ENCODE data around the gene C19orf33. TPM values are rescaled to one million over a fixed set of nuclear protein-coding genes. Genes with fewer than 3 reads are reported as not detected.
"Not testable (repeated sequence)": the region's sequence is repeated elsewhere in the genome, so short reads cannot be mapped to it uniquely, and the experiment has no call there.

C19orf33 gene
- 10 to 100 TPM in 3 of 4 donors, not detected in 1; 16.2 to 26.3 (median 17.2) TPM for total RNA-seq

- TF ChIP-seq CTCF (IDR thresholded peaks at IDR 0.05) (no peak), POLR2A (IDR thresholded peaks at IDR 0.05) (no peak)
- intact Hi-C loops (cut with DNase I), result no loop called here
- no peaks in the 10 kb centered on the region for H3K9me3 ChIP-seq
- peak; percentile 67 to 74 for DNase-seq
- no peaks in the 10 kb centered on the region for H3K36me3 ChIP-seq
- no peak within 1 kb of the TSS for H3K4me3 ChIP-seq (replicated peaks in 1 of 3)
- H3K27ac ChIP-seq, result peak within 1 kb of the TSS in 2 of 3 donors; percentile 11 to 28
- H3K27me3 ChIP-seq, result no peaks in the 10 kb centered on the region
- WGBS, 2 donors, result 45 to 63% methylated on average over 6 to 24 of the region's 28 CpGs
- peaks cover 13 to 22% of the 10 kb centered on the region in 2 donors for H3K4me1 ChIP-seq
These were observed at the start of gene C19orf33 for GRCh38 chr19:38303517-38304351. Gene C19orf33 (plus strand): TSS chr19:38304251. CDS start chr19:38304262, 11 bp downstream.

- Histone ChIP-seq H3K36me3 (no peaks in the 10 kb centered on the region), H3K9me3 (no peaks in the 10 kb centered on the region), H3K27me3 (no peaks in the 10 kb centered on the region), H3K4me1 (peaks cover 0 to 19% of the 10 kb centered on the region in 2 donors), H3K27ac (peak overlapping the region in 1 of 3 donors; percentile 7), H3K4me3 (replicated peaks in 1 of 3) (no peak overlapping the region)
- 38 to 44% methylated on average over 15 to 16 of the region's 17 CpGs for WGBS, 2 donors
- no peak for DNase-seq
- intact Hi-C loops (cut with DNase I), result no loop called here
- no peak for TF ChIP-seq POLR2A (IDR thresholded peaks at IDR 0.05)
- TF ChIP-seq CTCF (IDR thresholded peaks at IDR 0.05), result no peak
These were observed 48.6 kb upstream of the C19orf33 start for GRCh38 chr19:38255383-38256014.

- not testable (repeated sequence) for H3K27ac ChIP-seq; H3K4me3 ChIP-seq (replicated peaks in 1 of 3); H3K27me3 ChIP-seq; DNase-seq; H3K36me3 ChIP-seq; H3K9me3 ChIP-seq
- intact Hi-C loops (cut with DNase I), result loop anchor here (5.0 kb wide), 1 partner anchor 55 kb away; the partner anchor contains the start of genes KCNK6 and YIF1B
- H3K4me1 ChIP-seq, result peaks cover 6 to 21% of the 10 kb centered on the region in 2 donors
- 94 to 95% methylated on average over 12 of the region's 12 CpGs for WGBS, 2 donors
These were observed 42.1 kb upstream of the C19orf33 start for GRCh38 chr19:38261942-38262341.

GRCh38 chr19:38262585-38263268, 41.3 kb upstream of the C19orf33 start:
- no peaks in the 10 kb centered on the region for H3K27me3 ChIP-seq
- H3K27ac ChIP-seq, result no peak overlapping the region
- no peak for DNase-seq
- H3K4me1 ChIP-seq, result peaks cover 12 to 29% of the 10 kb centered on the region in 2 donors
- 96 to 97% methylated on average over 7 of the region's 7 CpGs for WGBS, 2 donors
- no peak overlapping the region for H3K4me3 ChIP-seq (replicated peaks in 1 of 3)
- intact Hi-C loops (cut with DNase I), result loop anchor here (5.0 kb wide), 1 partner anchor 55 kb away; the partner anchor contains the start of genes KCNK6 and YIF1B
- no peaks in the 10 kb centered on the region for H3K9me3 ChIP-seq
- no peaks in the 10 kb centered on the region for H3K36me3 ChIP-seq
- no peak for TF ChIP-seq CTCF (IDR thresholded peaks at IDR 0.05)
- TF ChIP-seq POLR2A (IDR thresholded peaks at IDR 0.05), result no peak

Data from thyroid gland (tissue), 4 donors.